ENCODE data around the gene C3orf18. TPM values are rescaled to one million over a fixed set of nuclear protein-coding genes. Genes with fewer than 3 reads are reported as not detected.
A peak's percentile ranks its signal among the peaks of the same experiment; 100 is the strongest.

The C3orf18 gene
- total RNA-seq, 1 experiment from 2014 or later, result 7.1 TPM

DNA sequence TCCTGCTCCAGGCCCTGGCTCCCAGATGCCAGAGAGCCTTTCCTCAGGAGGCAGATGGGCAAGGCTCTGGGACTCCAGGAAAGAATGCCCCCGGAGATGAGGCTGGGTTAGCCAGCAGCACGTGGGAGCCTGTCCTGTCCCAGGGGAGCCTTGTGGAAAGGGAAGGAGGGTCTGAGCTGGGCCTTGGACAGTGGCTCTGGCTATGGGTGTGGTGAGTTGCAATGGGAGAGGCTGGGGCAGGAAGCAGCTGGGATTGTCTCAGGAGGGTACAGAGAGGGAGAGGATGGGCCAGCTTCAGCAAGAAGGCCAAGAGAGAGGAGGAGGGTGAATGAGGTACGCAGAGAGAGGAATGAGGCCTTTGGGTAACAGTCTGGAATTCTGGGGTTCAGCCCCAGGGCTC, 46.7 kb downstream of the C3orf18 start:
- peaks cover 87% of the 10 kb centered on the region in 2 experiments for H3K4me1 Mint-ChIP-seq
- no CpG with 5 or more reads among the region's 3 CpGs for whole genome bisulfite sequencing (ENCODE audit: extremely low coverage, insufficient read length, low lambda C conversion rate)

More for the DNA sequence above, 46.7 kb downstream of the C3orf18 start:
- H3K79me1 ChIP-seq (ENCODE audit: insufficient read depth, low read depth, low read length, poor library complexity, severe bottlenecking), result no peaks in the 10 kb centered on the region
- no peak overlapping the region for H3K56ac ChIP-seq (ENCODE audit: insufficient read length, low read depth, low read length)
- no peak overlapping the region for H2BK5ac ChIP-seq (ENCODE audit: insufficient read length, low read length)
- no peaks in the 10 kb centered on the region for H3K9me3 ChIP-seq (ENCODE audit: control insufficient read depth, low read depth, low read length)
- H2BK15ac ChIP-seq (ENCODE audit: low read depth, low read length), result no peak overlapping the region
- H2AFZ ChIP-seq (ENCODE audit: low read length), result no peak overlapping the region
- Mint-ChIP-seq H3K27ac (peak overlapping the region; percentile 16 to 97 (median 66)), H3K36me3 (ENCODE audit: insufficient read depth in 1 of 3, low read depth in 3 of 3) (no peaks in the 10 kb centered on the region), H3K9me3 (no peaks in the 10 kb centered on the region), H3K27me3 (ENCODE audit: low read depth) (no peaks in the 10 kb centered on the region), H3K4me3 (peak overlapping the region in 1 of 2 experiments; percentile 31; a peak in 3 of 5 replicates)
- no peak overlapping the region for H2BK20ac ChIP-seq (ENCODE audit: low read depth, low read length, poor library complexity, severe bottlenecking)
- H3K4me2 ChIP-seq (ENCODE audit: insufficient read depth, insufficient read length, low read length), result no peak overlapping the region
- no peak overlapping the region for H2BK120ac ChIP-seq (ENCODE audit: low read depth, low read length, poor library complexity, severe bottlenecking)
- peak overlapping the region; percentile 44; the same call in 1 of the 2 replicates for H3K14ac ChIP-seq (ENCODE audit: insufficient read depth, low read length)
- peak overlapping the region; percentile 63 for H3K18ac ChIP-seq (ENCODE audit: insufficient read length, low read depth, low read length)
- H4K91ac ChIP-seq (ENCODE audit: insufficient read length, low read depth, low read length), result no peak overlapping the region
- no peak overlapping the region for H3K23ac ChIP-seq (ENCODE audit: insufficient read length, low read depth, low read length)
- no peak overlapping the region for H3K9ac ChIP-seq (ENCODE audit: extremely low read depth, insufficient read length, low read length)
- H4K5ac ChIP-seq (ENCODE audit: insufficient read length, low read depth, low read length), result no peak overlapping the region
- H3K4ac ChIP-seq (ENCODE audit: low read depth, low read length), result no peak overlapping the region
- H2AK5ac ChIP-seq (ENCODE audit: insufficient read length, low read length), result no peak overlapping the region
- no peaks in the 10 kb centered on the region for H3K27me3 ChIP-seq (ENCODE audit: insufficient read depth, low read length)
- H3K4me1 ChIP-seq (ENCODE audit: insufficient read depth, low read length), result peaks cover 18% of the 10 kb centered on the region; the same call in 1 of the 2 replicates
- no peak overlapping the region for H3T11ph ChIP-seq (ENCODE audit: low read length)
- no peaks in the 10 kb centered on the region for H3K79me2 ChIP-seq (ENCODE audit: insufficient read depth, low read length)
- H4K20me1 ChIP-seq (ENCODE audit: control insufficient read depth, insufficient read depth, insufficient read length), result peaks cover 2% of the 10 kb centered on the region
- H2BK12ac ChIP-seq (ENCODE audit: insufficient read length, low read depth, low read length), result no peak overlapping the region
- no peak overlapping the region for H4K8ac ChIP-seq (replicated peaks; ENCODE audit: insufficient read length, low read depth, low read length)
- no peak overlapping the region for H3K27ac ChIP-seq (ENCODE audit: insufficient read length, low read depth, low read length)
- DNase-seq, result no peak
- peaks cover 6% of the 10 kb centered on the region for H3K23me2 ChIP-seq (ENCODE audit: insufficient read length, low read depth, low read length, poor library complexity, severe bottlenecking)
- TF ChIP-seq, protein P1, sequence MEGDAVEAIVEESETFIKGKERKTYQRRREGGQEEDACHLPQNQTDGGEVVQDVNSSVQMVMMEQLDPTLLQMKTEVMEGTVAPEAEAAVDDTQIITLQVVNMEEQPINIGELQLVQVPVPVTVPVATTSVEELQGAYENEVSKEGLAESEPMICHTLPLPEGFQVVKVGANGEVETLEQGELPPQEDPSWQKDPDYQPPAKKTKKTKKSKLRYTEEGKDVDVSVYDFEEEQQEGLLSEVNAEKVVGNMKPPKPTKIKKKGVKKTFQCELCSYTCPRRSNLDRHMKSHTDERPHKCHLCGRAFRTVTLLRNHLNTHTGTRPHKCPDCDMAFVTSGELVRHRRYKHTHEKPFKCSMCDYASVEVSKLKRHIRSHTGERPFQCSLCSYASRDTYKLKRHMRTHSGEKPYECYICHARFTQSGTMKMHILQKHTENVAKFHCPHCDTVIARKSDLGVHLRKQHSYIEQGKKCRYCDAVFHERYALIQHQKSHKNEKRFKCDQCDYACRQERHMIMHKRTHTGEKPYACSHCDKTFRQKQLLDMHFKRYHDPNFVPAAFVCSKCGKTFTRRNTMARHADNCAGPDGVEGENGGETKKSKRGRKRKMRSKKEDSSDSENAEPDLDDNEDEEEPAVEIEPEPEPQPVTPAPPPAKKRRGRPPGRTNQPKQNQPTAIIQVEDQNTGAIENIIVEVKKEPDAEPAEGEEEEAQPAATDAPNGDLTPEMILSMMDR (conservative IDR thresholded peaks at IDR 0.05), result no peak

Measured in H9 (cell line).